MM.1S (cell line): ENCODE results near the gene TRAPPC6A.

Experiments used
- DNase-seq: peaks from one replicate; pipeline ENCODE4 v3.0.0-alpha.2; 2015
- H2AFZ ChIP-seq: fragments of 300-600 bp; sonication (generic); 2 replicates; pipeline ENCODE4 v1.6.0; 2016; ENCODE audit warnings: antibody characterized with exemption, low read length
- H3F3A ChIP-seq: fragments of 300-600 bp; sonication (generic); 2 replicates; pipeline ENCODE4 v1.6.1; 2016; ENCODE audit warnings: mild to moderate bottlenecking, antibody characterized with exemption, low read length, moderate library complexity, mixed read lengths; ENCODE audit not compliant: insufficient read depth
- H3K27ac ChIP-seq: fragments of 300-600 bp; sonication (generic); 2 replicates; pipeline ENCODE4 v1.5.1; 2016; ENCODE audit warnings: mild to moderate bottlenecking, low read length
- H3K27me3 ChIP-seq: fragments of 300-600 bp; sonication (generic); replicated peaks from 2 replicates; pipeline ENCODE4 v1.6.0; 2016; ENCODE audit warnings: low read length; ENCODE audit not compliant: insufficient read depth
- H3K36me3 ChIP-seq: fragments of 300-600 bp; sonication (generic); replicated peaks from 2 replicates; pipeline ENCODE4 v1.6.1; 2016; ENCODE audit warnings: mild to moderate bottlenecking, low read length, mixed read lengths; ENCODE audit not compliant: insufficient read depth
- H3K4me1 ChIP-seq: fragments of 300-600 bp; sonication (generic); 2 replicates; pipeline ENCODE4 v1.6.1; 2016; ENCODE audit warnings: low read length, mixed read lengths
- H3K4me2 ChIP-seq: fragments of 300-600 bp; sonication (generic); 2 replicates; pipeline ENCODE4 v1.6.0; 2016; ENCODE audit warnings: low read depth, low read length
- H3K4me3 ChIP-seq: fragments of 300-600 bp; sonication (generic); 2 replicates; pipeline ENCODE4 v1.5.1; 2016; ENCODE audit warnings: low read length, mixed read lengths
- H3K79me2 ChIP-seq: fragments of 300-600 bp; sonication (generic); 2 replicates; pipeline ENCODE4 v1.6.1; 2016; ENCODE audit warnings: mixed run types, low read length, mixed read lengths
- H3K9ac ChIP-seq: fragments of 300-600 bp; sonication (generic); 2 replicates; pipeline ENCODE4 v1.6.1; 2016; ENCODE audit warnings: low read length, mixed read lengths
- H3K9me2 ChIP-seq: fragments of 300-600 bp; sonication (generic); replicated peaks from 2 replicates; pipeline ENCODE4 v1.6.1; 2016; ENCODE audit warnings: mild to moderate bottlenecking, low read length, mixed read lengths; ENCODE audit not compliant: insufficient read depth
- H3K9me3 ChIP-seq: fragments of 300-600 bp; sonication (generic); replicated peaks from 2 replicates; pipeline ENCODE4 v1.6.1; 2016; ENCODE audit warnings: mild to moderate bottlenecking, low read length, mixed read lengths; ENCODE audit not compliant: insufficient read depth
- H4K20me1 ChIP-seq: fragments of 300-600 bp; sonication (generic); 2 replicates; pipeline ENCODE4 v1.6.1; 2016; ENCODE audit warnings: mild to moderate bottlenecking, low read length, moderate library complexity, mixed read lengths; ENCODE audit not compliant: insufficient read depth
- CTCF ChIP-seq: fragments of 300-600 bp; sonication (generic); IDR thresholded peaks from 2 replicates; pipeline ENCODE4 v1.5.1; 2016; ENCODE audit warnings: antibody characterized with exemption, low read length, mixed read lengths
- EZH2 ChIP-seq: fragments of 300-600 bp; sonication (generic); optimal IDR thresholded peaks from 2 replicates; pipeline ENCODE3; 2017; ENCODE audit warnings: low read depth, mild to moderate bottlenecking, antibody characterized with exemption, low read length, mixed read lengths
- EZH2phosphoT487 ChIP-seq: fragments of 300-600 bp; sonication (generic); IDR thresholded peaks from 2 replicates; pipeline ENCODE4 v1.6.1; 2018; ENCODE audit warnings: antibody characterized with exemption, low read length

Gene TRAPPC6A

GRCh38 chr19:45173816-45174215, 4.2 kb downstream of the TRAPPC6A start:
- H3K9ac ChIP-seq, result no peak overlapping the region
- H3K4me3 ChIP-seq, result no peak overlapping the region
- H4K20me1 ChIP-seq, result no peaks in the 10 kb centered on the region
- H3K4me1 ChIP-seq, result peaks cover 4% of the 10 kb centered on the region; the same call in 1 of the 2 replicates
- H3K4me2 ChIP-seq, result no peak overlapping the region
- no peaks in the 10 kb centered on the region for H3K9me3 ChIP-seq
- H3K27ac ChIP-seq, result no peak overlapping the region
- H3K9me2 ChIP-seq, result no peaks in the 10 kb centered on the region
- H3K27me3 ChIP-seq, result no peaks in the 10 kb centered on the region
- peaks cover 6% of the 10 kb centered on the region; the same call in 1 of the 2 replicates for H3F3A ChIP-seq
- H2AFZ ChIP-seq, result no peak overlapping the region
- no peaks in the 10 kb centered on the region for H3K36me3 ChIP-seq
- H3K79me2 ChIP-seq, result peaks cover 9% of the 10 kb centered on the region
- TF ChIP-seq CTCF (no peak), EZH2 (no peak), EZH2phosphoT487 (no peak)
- DNase-seq, result no peak

GRCh38 chr19:45172611-45173208, 5.3 kb downstream of the TRAPPC6A start:
- Histone ChIP-seq H3K4me2 (no peak overlapping the region), H3K9ac (no peak overlapping the region), H3K79me2 (peaks cover 9% of the 10 kb centered on the region), H2AFZ (no peak overlapping the region), H3K9me2 (no peaks in the 10 kb centered on the region), H3K4me3 (no peak overlapping the region), H4K20me1 (no peaks in the 10 kb centered on the region), H3K9me3 (no peaks in the 10 kb centered on the region), H3F3A (0 out of 2 replicates have a peak, but pooled peaks cover 3% of the 10 kb centered on the region), H3K4me1 (peaks cover 4% of the 10 kb centered on the region; the same call in 1 of the 2 replicates), H3K36me3 (no peaks in the 10 kb centered on the region), H3K27me3 (no peaks in the 10 kb centered on the region), H3K27ac (no peak overlapping the region)
- no peak for TF ChIP-seq EZH2phosphoT487
- no peak for TF ChIP-seq EZH2
- no peak for DNase-seq

- no peaks in the 10 kb centered on the region for H4K20me1 ChIP-seq
- no peaks in the 10 kb centered on the region for H3F3A ChIP-seq
- H2AFZ ChIP-seq, result no peak overlapping the region
- no peak overlapping the region for H3K9ac ChIP-seq
- TF ChIP-seq CTCF (no peak), EZH2 (no peak)
- peaks cover 4% of the 10 kb centered on the region; the same call in 1 of the 2 replicates for H3K79me2 ChIP-seq
- H3K9me3 ChIP-seq, result no peaks in the 10 kb centered on the region
- H3K4me2 ChIP-seq, result no peak overlapping the region
- no peak overlapping the region for H3K4me3 ChIP-seq
- no peak for DNase-seq
- no peaks in the 10 kb centered on the region for H3K27me3 ChIP-seq
- H3K9me2 ChIP-seq, result no peaks in the 10 kb centered on the region
- H3K4me1 ChIP-seq, result peaks cover 4% of the 10 kb centered on the region; the same call in 1 of the 2 replicates
- H3K27ac ChIP-seq, result no peak overlapping the region
- no peaks in the 10 kb centered on the region for H3K36me3 ChIP-seq
Measured at GRCh38 chr19:45172173-45172572, 5.9 kb downstream of the TRAPPC6A start.

GRCh38 chr19:45171211-45171623, 6.8 kb downstream of the TRAPPC6A start:
- peaks cover 4% of the 10 kb centered on the region; the same call in 1 of the 2 replicates for H3K4me1 ChIP-seq

More at GRCh38 chr19:45171211-45171623, 6.8 kb downstream of the TRAPPC6A start:
- Histone ChIP-seq H3K9me2 (no peaks in the 10 kb centered on the region), H2AFZ (no peak overlapping the region), H3F3A (no peaks in the 10 kb centered on the region), H3K4me3 (no peak overlapping the region), H3K4me2 (no peak overlapping the region), H3K27ac (no peak overlapping the region), H3K9ac (no peak overlapping the region), H3K9me3 (no peaks in the 10 kb centered on the region), H4K20me1 (no peaks in the 10 kb centered on the region), H3K36me3 (no peaks in the 10 kb centered on the region), H3K27me3 (no peaks in the 10 kb centered on the region), H3K79me2 (no peaks in the 10 kb centered on the region)
- DNase-seq, result no peak
- TF ChIP-seq EZH2phosphoT487 (no peak), CTCF (no peak), EZH2 (no peak)
